Left hindlimb (tissue), 1 donor: Measurements from ENCODE around the gene CHMP4B.

ENCODE experiments used
- DNase-seq: peaks from one replicate; pipeline ENCODE4 v3.0.0-alpha.2; 2018

The CHMP4B gene, protein sequence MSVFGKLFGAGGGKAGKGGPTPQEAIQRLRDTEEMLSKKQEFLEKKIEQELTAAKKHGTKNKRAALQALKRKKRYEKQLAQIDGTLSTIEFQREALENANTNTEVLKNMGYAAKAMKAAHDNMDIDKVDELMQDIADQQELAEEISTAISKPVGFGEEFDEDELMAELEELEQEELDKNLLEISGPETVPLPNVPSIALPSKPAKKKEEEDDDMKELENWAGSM

GRCh38 chr20:33810885-33811775 lies at the start of gene CHMP4B:
CHMP4B (plus strand) TSS chr20:33811348; CDS start chr20:33811469, 121 bp downstream.
- peak; percentile 100 for DNase-seq

DNA sequence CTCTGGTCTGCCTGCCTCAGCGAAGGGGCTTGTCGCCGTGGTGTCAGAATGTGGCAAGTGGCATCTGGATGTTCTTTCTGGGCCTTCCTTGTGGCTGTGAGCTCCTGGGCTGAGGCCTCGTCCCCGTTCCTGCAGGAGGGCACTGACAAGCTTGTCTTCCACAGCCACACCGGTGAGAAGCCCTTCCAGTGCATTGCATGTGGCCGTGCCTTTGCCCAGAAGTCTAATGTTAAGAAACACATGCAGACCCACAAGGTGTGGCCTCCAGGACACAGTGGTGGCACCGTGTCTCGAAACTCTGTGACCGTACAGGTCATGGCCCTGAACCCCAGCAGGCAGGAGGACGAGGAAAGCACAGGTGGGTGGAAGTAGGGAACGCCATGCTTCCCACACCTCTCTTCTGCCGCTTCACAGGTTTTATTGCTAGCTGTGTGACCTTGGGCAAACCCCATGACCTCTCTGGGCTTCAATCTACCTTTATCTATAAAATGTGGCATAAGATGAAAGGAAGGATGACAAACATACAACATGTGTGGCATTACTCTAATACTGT lies 49.4 kb upstream of the CHMP4B start:
- no peak for DNase-seq

DNA sequence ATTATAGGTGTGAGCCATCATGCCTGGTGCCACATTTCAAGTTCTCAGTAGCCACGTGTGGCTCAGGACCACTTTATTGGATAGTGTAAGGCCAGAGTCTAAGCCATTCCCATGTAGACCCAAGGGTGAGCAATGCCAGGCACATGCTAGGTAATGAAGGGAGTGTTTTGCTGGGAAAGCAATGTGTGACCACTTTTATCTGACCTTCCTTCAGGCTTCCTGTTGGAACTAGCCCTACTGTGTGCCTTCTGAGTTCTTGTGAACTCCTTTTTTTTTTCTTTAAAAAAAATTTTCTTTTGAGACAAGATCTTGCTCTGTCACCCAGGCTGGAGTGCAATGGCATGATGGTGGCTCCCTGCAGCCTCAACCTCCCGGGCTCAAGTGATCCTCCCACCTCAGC lies 46.0 kb upstream of the CHMP4B start:
- DNase-seq, result no peak

DNA sequence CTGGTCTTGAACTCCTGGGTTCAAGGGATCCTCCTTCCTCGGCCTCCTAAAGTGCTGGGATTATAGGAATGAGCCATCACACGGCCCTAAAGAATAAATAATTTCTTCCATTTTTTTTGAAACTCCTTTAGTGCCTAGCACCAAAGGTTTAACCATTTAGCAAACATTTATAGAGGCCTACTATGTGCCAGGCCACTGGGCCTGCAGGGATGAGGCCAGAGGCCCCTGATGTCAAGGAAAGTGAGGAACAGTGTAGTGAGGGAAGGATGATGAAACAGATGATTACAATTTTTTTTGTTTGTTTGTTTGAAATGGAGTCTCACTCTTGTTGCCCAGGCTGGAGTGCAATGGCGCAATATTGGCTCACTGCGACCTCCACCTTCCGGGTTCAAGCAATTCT lies 45.6 kb upstream of the CHMP4B start:
- DNase-seq, result no peak

GRCh38 chr20:33766686-33767085 lies 44.5 kb upstream of the CHMP4B start:
- DNase-seq, result no peak

- DNase-seq, result no peak
These were observed 43.4 kb upstream of the CHMP4B start for GRCh38 chr20:33767777-33768138.

- DNase-seq, result no peak
These were observed 42.1 kb upstream of the CHMP4B start for GRCh38 chr20:33769043-33769442.

GRCh38 chr20:33770005-33770404 lies 41.1 kb upstream of the CHMP4B start:
- DNase-seq, result no peak

GRCh38 chr20:33771938-33772337 lies 39.2 kb upstream of the CHMP4B start:
- no peak for DNase-seq

GRCh38 chr20:33772439-33772838 lies 38.7 kb upstream of the CHMP4B start:
- no peak for DNase-seq

DNA sequence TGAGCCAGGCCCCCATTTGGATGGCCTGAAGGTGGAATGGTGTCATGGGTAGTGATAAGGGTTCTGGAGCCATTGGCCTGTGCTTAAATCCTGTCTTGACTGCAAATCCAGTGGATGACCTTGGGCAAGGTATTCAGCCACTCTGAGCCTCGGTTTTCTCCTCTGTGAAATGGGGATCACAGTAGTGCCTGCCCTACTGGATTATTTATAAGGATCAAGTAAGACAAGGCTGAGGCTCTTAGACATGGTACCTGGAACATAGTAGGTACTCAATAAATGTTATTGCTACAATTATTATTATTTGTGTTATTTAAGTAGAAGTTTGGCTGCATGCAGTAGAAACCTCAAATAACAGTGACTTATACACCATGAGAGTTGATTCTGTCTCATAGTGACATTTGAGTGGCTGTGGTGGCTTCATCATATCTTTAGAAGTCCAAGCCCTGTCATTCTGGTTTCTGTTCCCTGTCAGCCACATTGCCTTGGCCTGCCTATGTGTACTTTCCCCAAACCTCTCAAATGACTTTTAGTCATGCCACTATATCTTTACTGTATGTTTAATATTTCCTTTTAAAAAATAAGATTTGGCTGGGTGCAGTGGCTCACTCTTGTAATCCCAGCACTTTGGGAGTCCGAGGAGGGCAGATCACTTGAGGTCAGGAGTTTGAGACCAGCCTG lies 37.6 kb upstream of the CHMP4B start:
- no peak for DNase-seq

- DNase-seq, result no peak
These were observed 33.3 kb upstream of the CHMP4B start for GRCh38 chr20:33777816-33778215.

GRCh38 chr20:33781133-33781532 lies 30.0 kb upstream of the CHMP4B start:
- DNase-seq, result no peak

DNA sequence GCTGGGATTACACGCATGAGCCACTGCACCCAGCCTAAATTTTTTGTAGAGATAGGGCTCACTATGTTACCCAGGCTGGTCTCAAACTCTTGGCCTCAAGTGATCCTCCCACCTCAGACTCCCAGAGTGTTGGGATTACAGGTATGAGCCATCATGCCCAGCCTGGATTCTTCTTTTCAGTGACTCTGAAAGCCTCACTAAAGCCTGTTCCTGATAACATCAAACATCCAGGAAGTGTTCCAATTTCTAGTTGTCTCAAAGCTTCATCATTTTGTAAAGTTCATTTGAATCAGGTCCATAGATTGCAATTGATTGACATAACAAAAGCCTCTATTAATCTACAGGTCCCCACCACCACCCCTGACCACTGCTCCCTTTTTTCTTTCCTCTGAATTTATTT lies 29.2 kb upstream of the CHMP4B start:
- DNase-seq, result no peak

GRCh38 chr20:33783256-33783655 lies 27.9 kb upstream of the CHMP4B start:
- DNase-seq, result no peak

DNA sequence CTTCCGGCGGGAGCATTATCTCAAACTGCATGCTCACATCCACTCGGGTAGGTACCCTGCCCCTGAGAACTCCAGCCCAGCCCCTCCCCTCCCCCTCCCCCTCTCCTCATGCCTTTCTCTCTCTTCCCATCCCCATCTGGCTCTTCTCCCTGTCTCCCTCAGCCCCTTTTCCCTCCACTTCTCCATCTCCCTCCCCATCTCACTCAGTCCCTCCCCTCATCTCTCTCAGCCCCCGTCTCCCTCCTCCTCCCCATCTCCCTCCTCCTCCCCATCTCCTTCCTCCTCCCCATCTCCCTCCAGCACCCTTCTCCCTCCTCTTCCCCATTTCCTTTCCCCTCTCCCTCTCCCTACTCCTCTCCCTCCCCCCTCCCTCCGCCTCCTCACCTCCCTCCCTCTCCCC lies 27.3 kb upstream of the CHMP4B start:
- no peak for DNase-seq

DNA sequence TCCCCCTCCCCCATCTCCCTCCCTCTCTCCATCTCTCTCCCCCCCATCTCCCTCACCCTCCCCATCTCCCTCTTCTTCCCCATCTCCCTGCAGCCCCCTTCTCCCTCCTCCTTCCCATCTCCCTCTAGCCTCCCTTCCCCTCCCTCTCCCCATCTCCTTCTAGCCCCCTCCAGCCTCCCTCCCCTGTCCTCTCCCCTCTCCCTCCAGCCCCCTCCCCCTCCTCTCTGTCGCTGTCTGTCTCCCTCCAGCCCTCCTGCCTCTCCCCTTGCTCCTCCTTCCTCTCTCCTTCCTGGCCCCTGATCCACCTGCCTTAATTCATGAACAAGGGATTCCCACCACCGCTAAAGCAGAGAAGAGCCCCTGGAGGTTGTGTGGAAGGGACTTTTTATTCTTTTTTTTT lies 26.9 kb upstream of the CHMP4B start:
- DNase-seq, result no peak

DNA sequence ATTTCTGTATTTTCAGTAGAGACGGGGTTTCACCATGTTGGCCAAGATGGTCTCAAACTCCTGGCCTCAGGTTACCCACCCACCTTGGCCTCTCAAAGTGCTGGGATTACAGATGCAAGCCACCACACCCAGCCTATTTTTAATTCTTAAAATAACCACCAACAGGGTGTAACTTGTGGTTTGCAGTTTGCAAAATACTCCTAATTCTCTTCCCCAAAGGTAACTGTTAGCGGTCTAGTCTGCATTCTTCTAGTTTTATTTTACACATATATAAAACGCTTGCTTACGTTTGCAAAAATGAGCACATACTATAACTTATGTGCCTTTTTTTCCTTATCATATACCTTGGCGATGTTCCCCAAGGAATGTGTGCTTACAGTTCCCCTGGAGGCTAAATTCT lies 25.6 kb upstream of the CHMP4B start:
- no peak for DNase-seq

- no peak for DNase-seq
These were observed 23.8 kb upstream of the CHMP4B start for GRCh38 chr20:33787253-33787891.

GRCh38 chr20:33788351-33789049 lies 22.6 kb upstream of the CHMP4B start:
- DNase-seq, result no peak

- peak; percentile 54 for DNase-seq
These were observed 21.9 kb upstream of the CHMP4B start for GRCh38 chr20:33789109-33789857.

GRCh38 chr20:33789858-33790182 lies 21.3 kb upstream of the CHMP4B start:
- no peak for DNase-seq
